Fibroblast of skin of scalp (primary cell): Measurements from ENCODE around the gene AURKAIP1.
"Not testable (repeated sequence)": the region's sequence is repeated elsewhere in the genome, so short reads cannot be mapped to it uniquely, and the experiment has no call there.

Experiments used
- DNase-seq: peaks from one replicate; pipeline ENCODE4 v3.0.0-alpha.2; 2013

Gene AURKAIP1

GRCh38 chr1:1385339-1385738 lies 10.3 kb upstream of the AURKAIP1 start:
- not testable (repeated sequence) for DNase-seq

DNA sequence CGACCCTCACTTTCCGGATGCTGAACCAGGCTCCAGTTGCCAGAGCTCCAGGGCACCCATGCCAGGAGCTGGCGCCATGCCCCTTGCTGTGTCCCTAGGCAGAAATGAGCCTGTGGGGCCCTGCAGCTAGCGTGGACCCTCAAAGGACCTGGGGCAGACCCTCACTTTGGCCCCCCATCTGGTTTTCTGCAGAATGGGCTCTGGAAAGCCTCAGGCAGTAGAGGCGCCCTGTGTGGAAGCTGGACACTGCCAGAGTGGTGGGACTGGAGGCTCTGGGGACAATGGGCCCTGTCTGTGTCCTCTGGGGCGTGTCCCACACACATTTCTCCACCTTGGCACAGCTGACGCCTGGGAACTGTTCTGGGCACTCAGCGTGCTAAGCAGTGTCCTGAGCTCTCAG lies 6.3 kb upstream of the AURKAIP1 start:
- no peak for DNase-seq

GRCh38 chr1:1380860-1381259 lies 5.9 kb upstream of the AURKAIP1 start:
- no peak for DNase-seq

- DNase-seq = no peak
These were observed 2.7 kb upstream of the AURKAIP1 start for GRCh38 chr1:1377540-1378205.

DNA sequence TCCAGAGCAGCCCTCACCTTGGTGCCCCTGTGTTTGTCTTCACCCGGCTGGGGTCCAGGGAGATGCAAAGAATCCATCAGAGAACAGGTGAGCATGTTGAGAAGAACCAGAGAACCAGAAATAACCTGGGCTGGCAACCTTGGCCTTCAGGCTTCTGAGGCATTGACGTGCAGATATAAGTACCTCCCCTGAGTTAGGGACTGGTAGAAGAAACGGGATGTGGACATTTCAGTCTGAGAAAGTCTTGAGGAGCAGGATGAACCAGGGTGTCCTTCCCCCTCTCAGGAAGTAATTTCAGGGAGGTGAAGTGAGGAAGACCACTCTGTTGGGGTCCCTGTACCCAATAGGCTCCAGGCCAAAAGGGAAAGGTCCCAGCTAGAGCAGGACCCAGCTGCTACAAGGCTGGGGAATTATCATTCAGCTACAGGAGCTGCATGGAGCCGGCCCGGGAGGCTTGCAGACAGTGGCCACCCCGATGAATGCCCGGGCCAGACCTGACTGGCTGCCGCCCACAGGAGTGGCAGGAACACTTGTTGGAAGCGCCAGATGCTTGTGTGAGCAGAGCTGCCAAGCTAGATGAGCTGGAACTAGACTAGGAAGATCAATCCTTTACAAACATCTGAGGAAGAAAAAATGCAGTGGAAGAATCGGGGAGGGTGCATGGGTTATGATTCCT lies 1.7 kb upstream of the AURKAIP1 start:
- DNase-seq = no peak

DNA sequence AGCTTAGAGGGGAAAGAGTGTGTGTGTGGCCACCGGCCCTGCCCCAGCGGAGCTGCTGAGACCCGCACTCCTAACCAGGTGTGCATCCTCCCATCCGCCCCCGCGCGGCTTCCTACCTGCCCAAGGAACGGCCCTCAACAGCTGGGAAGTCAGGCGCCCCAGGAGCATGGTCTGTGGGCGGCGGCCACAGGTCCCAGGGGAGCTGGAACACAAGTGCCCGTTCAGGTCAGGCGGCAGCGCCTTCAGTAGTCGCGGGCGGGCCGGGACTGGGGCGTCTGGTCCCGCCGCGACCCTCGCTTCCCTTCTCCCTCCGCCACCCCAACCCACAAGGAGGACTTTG lies 448 bp downstream of the AURKAIP1 start:
- no peak for DNase-seq

- DNase-seq = no peak
These were observed 1.0 kb downstream of the AURKAIP1 start for GRCh38 chr1:1373815-1374588.

- no peak for DNase-seq
These were observed 1.8 kb downstream of the AURKAIP1 start for GRCh38 chr1:1373051-1373814.

DNA sequence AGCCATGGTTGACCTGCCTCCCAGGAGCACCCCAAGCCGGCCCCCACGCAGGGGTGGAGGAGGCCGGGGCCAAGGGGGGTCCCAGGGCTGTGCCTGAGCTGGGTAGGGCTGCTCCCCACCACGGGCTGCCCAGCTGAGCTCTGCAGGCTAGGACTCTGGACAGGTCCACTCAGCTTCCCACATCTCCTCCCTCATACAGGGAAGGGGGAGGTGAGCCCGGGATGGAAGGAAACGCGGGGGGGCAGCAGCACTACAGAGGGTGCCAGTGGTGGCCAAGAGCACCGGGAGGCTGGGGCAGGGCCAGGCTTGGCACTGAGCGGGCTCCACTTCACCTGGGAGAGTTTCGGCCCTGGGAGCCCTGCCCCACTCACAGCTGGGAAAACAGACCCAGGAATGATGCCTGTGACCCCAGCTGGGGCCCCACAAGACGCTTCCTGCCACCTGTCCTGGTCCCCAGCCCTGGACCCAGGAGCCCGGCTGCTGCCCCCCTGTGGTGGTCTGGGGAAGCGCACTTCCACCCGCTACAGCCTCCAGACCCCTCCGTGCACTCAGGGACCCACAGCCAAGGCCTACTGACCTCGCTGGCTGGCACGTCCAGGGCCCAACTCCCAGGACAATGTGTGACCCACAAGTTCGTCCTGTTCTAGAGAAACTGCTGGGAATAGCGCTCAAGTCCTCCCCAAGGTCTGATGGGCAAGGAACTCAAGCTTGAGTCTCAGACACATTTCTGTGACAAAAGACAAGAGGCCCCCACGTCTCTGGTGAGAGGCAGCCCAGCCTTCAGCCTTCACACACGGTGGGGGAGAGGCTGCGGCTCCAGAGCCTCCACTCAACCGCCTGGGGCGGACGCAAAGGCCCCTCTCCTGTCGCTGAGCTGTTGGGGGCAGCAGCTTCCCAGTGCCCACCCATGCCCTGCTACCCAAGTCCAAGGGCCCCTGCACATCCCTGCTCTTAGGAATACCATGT lies 3.0 kb downstream of the AURKAIP1 start:
- peak; percentile 50 for DNase-seq

DNA sequence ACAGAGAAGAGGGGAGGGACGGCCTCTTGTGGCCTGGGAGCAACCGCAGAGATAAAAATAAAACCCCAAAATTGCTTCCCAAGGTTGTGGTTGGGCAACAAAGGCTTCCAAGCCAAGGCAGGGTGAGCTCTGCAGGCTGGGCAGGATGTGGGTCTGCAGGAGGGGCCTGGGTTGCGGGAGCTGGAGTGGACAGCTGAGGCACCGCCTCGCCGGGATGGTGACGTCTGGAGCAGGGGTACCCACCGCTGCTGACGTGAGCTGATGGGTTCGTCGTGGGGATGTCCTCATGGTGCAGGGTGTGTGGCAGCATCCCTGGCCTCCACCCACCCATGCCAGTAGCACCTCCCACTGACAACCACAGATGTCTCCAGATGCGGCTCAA lies 3.7 kb downstream of the AURKAIP1 start:
- no peak for DNase-seq

GRCh38 chr1:1370771-1371300 lies 4.2 kb downstream of the AURKAIP1 start:
- DNase-seq = no peak

DNA sequence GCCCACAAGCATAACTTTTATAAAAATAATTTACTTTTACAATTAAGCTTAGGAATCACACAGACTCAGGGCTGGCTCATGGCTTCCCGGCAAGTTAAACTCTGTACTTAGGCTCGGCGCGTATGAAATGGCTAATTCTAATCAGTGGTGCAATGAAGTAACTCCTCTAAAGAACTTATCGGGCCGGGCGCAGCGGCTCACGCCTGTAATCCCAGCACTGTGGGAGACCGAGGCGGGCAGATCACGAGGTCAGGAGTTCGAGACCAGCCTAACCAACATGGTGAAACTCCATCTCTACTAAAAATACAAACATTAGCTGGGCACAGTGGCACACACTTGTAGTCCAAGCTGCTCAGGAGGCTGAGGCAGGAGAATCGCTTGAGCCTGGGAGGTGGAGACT lies 4.9 kb downstream of the AURKAIP1 start:
- DNase-seq = not testable (repeated sequence)

DNA sequence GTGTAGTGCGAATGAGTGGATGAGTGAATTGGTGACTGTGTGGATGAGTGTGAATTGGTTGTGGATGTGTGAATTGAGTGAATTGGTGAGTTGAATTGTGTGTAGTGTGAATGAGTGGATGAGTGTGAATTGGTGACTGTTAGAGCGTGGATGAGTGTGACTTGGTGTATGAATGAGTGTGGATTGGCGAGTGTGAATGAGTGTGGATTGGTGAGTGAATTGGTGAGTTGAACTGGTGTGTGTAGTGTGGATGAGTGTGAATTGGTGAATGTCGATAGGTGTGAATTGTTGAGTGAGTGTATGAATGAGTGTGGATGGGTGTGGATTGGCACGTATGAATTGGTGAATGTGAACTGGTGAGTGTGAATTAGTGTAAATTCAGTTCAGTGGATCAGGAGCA lies 7.7 kb downstream of the AURKAIP1 start:
- DNase-seq = no peak

DNA sequence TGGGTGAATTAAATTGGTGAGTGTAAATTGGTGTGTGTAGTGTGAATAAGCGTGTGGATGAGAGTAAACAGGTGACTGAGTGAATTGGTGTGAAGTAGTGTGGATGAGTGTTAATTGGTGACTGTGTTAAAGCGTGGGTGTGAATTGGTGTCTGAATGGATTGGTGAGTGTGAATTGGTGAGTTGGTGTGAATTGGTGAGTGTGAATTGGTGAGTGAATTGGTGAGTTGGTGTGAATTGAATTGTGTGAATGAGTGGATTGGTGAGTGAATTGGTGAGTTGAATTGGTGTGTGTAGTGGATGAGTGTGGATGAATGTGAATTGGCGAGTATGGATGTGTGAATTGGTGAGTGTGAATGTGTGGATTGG lies 8.3 kb downstream of the AURKAIP1 start:
- DNase-seq = no peak

DNA sequence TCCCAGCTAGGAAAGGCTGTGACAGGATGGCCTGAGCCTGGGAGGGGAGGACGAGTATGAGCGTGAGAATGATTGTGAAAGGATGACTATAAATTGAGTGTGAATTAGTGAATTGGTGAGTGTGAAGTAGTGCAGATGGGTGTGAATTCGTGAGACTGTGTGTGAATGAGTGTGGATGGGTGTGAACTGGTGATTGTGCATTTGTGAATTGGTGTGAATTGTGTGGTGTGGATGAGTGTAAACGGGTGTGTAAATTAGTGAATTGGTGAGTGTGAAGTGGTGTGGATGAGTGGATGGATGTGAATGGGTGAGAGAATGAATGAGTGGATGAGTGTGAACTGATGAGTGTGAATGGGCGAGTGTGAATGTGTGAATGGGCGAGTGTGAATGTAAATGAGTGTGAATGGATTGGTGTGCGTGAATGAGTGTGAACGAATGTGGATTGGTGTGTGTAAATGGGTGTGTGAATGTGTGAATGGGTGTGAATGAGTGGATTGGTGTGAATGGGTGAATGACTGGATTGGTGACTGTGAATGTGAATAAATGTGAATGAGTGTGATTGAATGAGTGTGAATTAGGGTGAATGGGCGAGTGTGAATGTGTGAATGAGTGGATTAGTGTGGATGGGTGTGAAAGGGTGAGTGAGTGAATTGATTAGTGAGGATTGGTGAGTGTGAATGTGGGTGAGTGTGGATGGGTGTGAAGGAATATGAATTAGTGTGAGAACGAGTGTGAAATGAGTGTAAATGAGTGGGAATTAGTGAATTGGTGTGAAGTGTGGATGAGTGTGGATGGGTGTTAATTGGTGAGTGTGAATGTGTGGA lies 8.9 kb downstream of the AURKAIP1 start:
- DNase-seq = no peak

- DNase-seq = no peak
These were observed 10.7 kb downstream of the AURKAIP1 start for GRCh38 chr1:1364266-1364665.

GRCh38 chr1:1361982-1362423 lies 13.0 kb downstream of the AURKAIP1 start:
- DNase-seq = peak; percentile 90

DNA sequence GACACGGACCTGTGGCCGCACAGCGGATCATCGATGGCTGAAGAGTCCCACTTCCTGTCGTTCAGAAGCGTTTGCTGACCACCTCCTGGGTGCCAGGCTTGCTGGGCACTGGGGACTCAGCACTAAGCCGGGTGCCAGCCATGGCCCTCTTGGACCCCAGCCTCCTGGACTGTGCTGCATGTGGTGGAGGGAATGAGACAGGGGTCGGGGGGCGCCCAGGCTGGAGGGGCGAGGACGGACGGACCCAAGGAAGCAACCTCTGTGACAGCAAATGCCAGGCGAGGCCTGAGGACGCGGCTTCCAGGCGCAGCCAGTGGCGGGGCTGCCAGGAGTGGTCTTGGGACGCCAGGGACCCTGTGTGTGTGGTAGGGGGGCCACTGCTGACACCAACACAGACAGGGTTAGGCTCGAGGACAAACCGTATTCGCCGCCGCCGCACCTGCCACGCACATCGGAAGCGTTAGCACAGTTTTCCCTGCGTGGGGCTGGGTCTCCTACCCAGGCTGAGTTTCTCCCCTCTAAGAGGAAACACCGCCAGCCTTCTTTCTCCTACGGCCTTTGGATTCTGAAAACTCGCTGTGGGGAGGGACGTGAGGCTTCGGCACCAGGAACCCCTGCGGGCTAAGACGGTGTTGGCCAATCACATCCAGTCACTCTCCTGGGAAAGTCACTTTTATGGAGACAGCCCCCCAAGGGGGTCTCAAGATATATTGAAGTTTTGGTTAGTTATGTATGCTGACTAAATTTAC lies 13.6 kb downstream of the AURKAIP1 start:
- no peak for DNase-seq

GRCh38 chr1:1360506-1361169 lies 14.4 kb downstream of the AURKAIP1 start:
- DNase-seq = peak; percentile 96
